ENCODE measurements around the gene EFS. TPM values are rescaled to one million over a fixed set of nuclear protein-coding genes. Genes with fewer than 3 reads are reported as not detected.
A peak's percentile ranks its signal among the peaks of the same experiment; 100 is the strongest.

EFS gene
- total RNA-seq, 1 experiment from 2014 or later, result not detected

GRCh38 chr14:23320584-23321571 lies 44.1 kb downstream of the EFS start, which contains the start of gene PABPN1:
PABPN1 (plus strand) TSS chr14:23321457; CDS start chr14:23321470, 13 bp downstream.
- peak; percentile 100 for DNase-seq (ENCODE audit: low spot score)
- in situ Hi-C loops (cut with HindIII; ENCODE audit: low sequenced_read_pairs), result no loop called here

GRCh38 chr14:23319746-23320583 lies 45.0 kb downstream of the EFS start:
- DNase-seq (ENCODE audit: low spot score), result no peak
- in situ Hi-C loops (cut with HindIII; ENCODE audit: low sequenced_read_pairs), result no loop called here

- no peak for DNase-seq (ENCODE audit: low spot score)
- in situ Hi-C loops (cut with HindIII; ENCODE audit: low sequenced_read_pairs), result no loop called here
These were observed 48.7 kb downstream of the EFS start for GRCh38 chr14:23316300-23316699.

- DNase-seq (ENCODE audit: low spot score), result no peak
- in situ Hi-C loops (cut with HindIII; ENCODE audit: low sequenced_read_pairs), result no loop called here
These were observed 54.4 kb downstream of the EFS start for GRCh38 chr14:23310546-23310945.

GRCh38 chr14:23308721-23309445 lies 56.1 kb downstream of the EFS start:
- DNase-seq (ENCODE audit: low spot score), result no peak
- in situ Hi-C loops (cut with HindIII; ENCODE audit: low sequenced_read_pairs), result no loop called here

GRCh38 chr14:23307687-23308644 lies 57.0 kb downstream of the EFS start:
- no peak for DNase-seq (ENCODE audit: low spot score)
- in situ Hi-C loops (cut with HindIII; ENCODE audit: low sequenced_read_pairs), result no loop called here

GRCh38 chr14:23307146-23307530 lies 57.8 kb downstream of the EFS start:
- in situ Hi-C loops (cut with HindIII; ENCODE audit: low sequenced_read_pairs), result no loop called here
- no peak for DNase-seq (ENCODE audit: low spot score)

- peak; percentile 94 for DNase-seq (ENCODE audit: low spot score)
- in situ Hi-C loops (cut with HindIII; ENCODE audit: low sequenced_read_pairs), result no loop called here
These were observed 58.4 kb downstream of the EFS start, which contains the start of gene BCL2L2 for GRCh38 chr14:23306412-23307145. BCL2L2 (plus strand) TSS chr14:23306833; CDS start chr14:23307768, 935 bp downstream.

Other genes starting within 250 kb of the EFS start
- not detected in 2 replicates for gene CEBPE, start 245.9 kb downstream of the EFS start, total RNA-seq (2014; rRNA removed; shearing (Covaris generic))
- 14.5 and 15.9 TPM in 2 replicates for gene SLC7A8, start 181.5 kb downstream of the EFS start, total RNA-seq (2014; rRNA removed; shearing (Covaris generic))
- not detected in 2 replicates for gene RNF212B, start 127.2 kb downstream of the EFS start, total RNA-seq (2014; rRNA removed; shearing (Covaris generic))
- gene HOMEZ, start 79.0 kb downstream of the EFS start, total RNA-seq (2014; rRNA removed; shearing (Covaris generic)), result 17.5 and 25.9 TPM in 2 replicates
- gene PPP1R3E, start 62.3 kb downstream of the EFS start, total RNA-seq (2014; rRNA removed; shearing (Covaris generic)), result 3.9 and 9.6 TPM in 2 replicates
- 16.4 and 17.3 TPM in 2 replicates for gene BCL2L2, start 58.3 kb downstream of the EFS start, total RNA-seq (2014; rRNA removed; shearing (Covaris generic))
- 112 and 138 TPM in 2 replicates for gene PABPN1, start 43.7 kb downstream of the EFS start, total RNA-seq (2014; rRNA removed; shearing (Covaris generic))
- 21.3 and 25.9 TPM in 2 replicates for gene SLC22A17, start 12.3 kb downstream of the EFS start, total RNA-seq (2014; rRNA removed; shearing (Covaris generic))
- not detected in 2 replicates for gene IL25, start 7.6 kb upstream of the EFS start, total RNA-seq (2014; rRNA removed; shearing (Covaris generic))
- not detected in 2 replicates for gene CMTM5, start 11.9 kb upstream of the EFS start, total RNA-seq (2014; rRNA removed; shearing (Covaris generic))
- gene MYH6, start 43.1 kb upstream of the EFS start, total RNA-seq (2014; rRNA removed; shearing (Covaris generic)), result not detected in 2 replicates
- gene MYH7, start 70.5 kb upstream of the EFS start, total RNA-seq (2014; rRNA removed; shearing (Covaris generic)), result not detected in 2 replicates
- gene NGDN, start 104.5 kb upstream of the EFS start, total RNA-seq (2014; rRNA removed; shearing (Covaris generic)), result 47.6 and 52.1 TPM in 2 replicates
- under 0.01 and 0.03 TPM in 2 replicates for gene ZFHX2, start 186.6 kb upstream of the EFS start, total RNA-seq (2014; rRNA removed; shearing (Covaris generic))
- gene THTPA, start 191.1 kb upstream of the EFS start, total RNA-seq (2014; rRNA removed; shearing (Covaris generic)), result 12.9 and 22.2 TPM in 2 replicates
- gene AP1G2, start 202.6 kb upstream of the EFS start, total RNA-seq (2014; rRNA removed; shearing (Covaris generic)), result 37.0 and 38.9 TPM in 2 replicates
- not detected in 2 replicates for gene JPH4, start 213.6 kb upstream of the EFS start, total RNA-seq (2014; rRNA removed; shearing (Covaris generic))

All from G401 (cell line).